GM12891 (cell line): ENCODE results near the gene TBC1D20.

Source experiments
- PAX5 ChIP-seq: IDR thresholded peaks from 2 replicates; pipeline ENCODE4 v1.6.1; 2011; ENCODE audit warnings: low read length, moderate library complexity, mild to moderate bottlenecking; ENCODE audit not compliant: insufficient read depth, severe bottlenecking
- POLR2A ChIP-seq: IDR thresholded peaks from 2 replicates; pipeline ENCODE4 v1.6.1; 2011; ENCODE audit warnings: low read depth, low read length, control low read depth
- POLR2AphosphoS5 ChIP-seq: IDR thresholded peaks from 2 replicates; pipeline ENCODE4 v1.6.1; 2011; ENCODE audit warnings: low read depth, low read length, control low read depth
- POU2F2 ChIP-seq: IDR thresholded peaks from 2 replicates; pipeline ENCODE4 v1.6.1; 2011; ENCODE audit warnings: low read depth, mild to moderate bottlenecking, control low read depth, low read length, moderate library complexity
- SPI1 ChIP-seq: IDR thresholded peaks from 2 replicates; pipeline ENCODE4 v1.6.1; 2011; ENCODE audit warnings: low read depth, low read length, control low read depth
- TAF1 ChIP-seq: IDR thresholded peaks from 2 replicates; pipeline ENCODE4 v1.6.1; 2011; ENCODE audit warnings: low read depth, low read length, control low read depth

- TF ChIP-seq POLR2AphosphoS5: no peak
- TF ChIP-seq POLR2A: no peak
- no peak for TF ChIP-seq TAF1
- TF ChIP-seq SPI1: no peak
- no peak for TF ChIP-seq PAX5
- no peak for TF ChIP-seq POU2F2
These were observed 16.6 kb downstream of the TBC1D20 start for GRCh38 chr20:445514-446336.
